Measurements from ENCODE around the gene CDH12. TPM values are rescaled to one million over a fixed set of nuclear protein-coding genes. Genes with fewer than 3 reads are reported as not detected.

CDH12 gene
- total RNA-seq, 1 experiment from 2014 or later = not detected

DNA sequence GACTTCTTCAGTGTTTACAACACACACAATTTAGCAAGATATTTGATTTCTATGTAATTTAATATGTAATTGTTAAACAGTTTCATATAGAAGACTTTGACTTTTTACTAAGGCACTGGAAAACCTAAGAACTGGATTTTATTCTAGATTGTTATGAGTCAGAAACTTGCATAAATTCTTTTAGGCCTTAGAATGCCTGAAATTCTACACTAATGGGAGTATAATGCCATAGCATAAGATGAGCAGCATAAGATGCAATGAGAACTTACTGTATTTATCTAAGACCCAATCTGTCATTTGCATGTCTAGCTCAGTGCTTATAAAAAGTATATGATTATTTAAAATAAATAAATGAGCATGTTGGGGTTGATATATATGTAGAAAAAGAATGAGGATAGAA, 285.2 kb downstream of the CDH12 start:
- no peaks in the 10 kb centered on the region for H3K9me3 ChIP-seq (ENCODE audit: control insufficient read depth, low read depth, low read length)
- H3K27me3 Mint-ChIP-seq (ENCODE audit: low read depth) = no peaks in the 10 kb centered on the region

More for the DNA sequence above, 285.2 kb downstream of the CDH12 start:
- Histone ChIP-seq H3K18ac (ENCODE audit: insufficient read length, low read depth, low read length) (no peak overlapping the region), H3K27ac (ENCODE audit: insufficient read length, low read depth, low read length) (no peak overlapping the region), H3K23me2 (ENCODE audit: insufficient read length, low read depth, low read length, poor library complexity, severe bottlenecking) (no peaks in the 10 kb centered on the region), H3K27me3 (ENCODE audit: insufficient read depth, low read length) (no peaks in the 10 kb centered on the region), H3K23ac (ENCODE audit: insufficient read length, low read depth, low read length) (no peak overlapping the region), H4K91ac (ENCODE audit: insufficient read length, low read depth, low read length) (no peak overlapping the region), H2AK5ac (ENCODE audit: insufficient read length, low read length) (no peak overlapping the region), H4K20me1 (ENCODE audit: control insufficient read depth, insufficient read depth, insufficient read length) (no peaks in the 10 kb centered on the region), H2BK15ac (ENCODE audit: low read depth, low read length) (no peak overlapping the region), H3K4me2 (ENCODE audit: insufficient read depth, insufficient read length, low read length) (no peak overlapping the region), H2BK5ac (ENCODE audit: insufficient read length, low read length) (no peak overlapping the region), H3K79me1 (ENCODE audit: insufficient read depth, low read depth, low read length, poor library complexity, severe bottlenecking) (no peaks in the 10 kb centered on the region), H2BK120ac (ENCODE audit: low read depth, low read length, poor library complexity, severe bottlenecking) (no peak overlapping the region), H3K79me2 (ENCODE audit: insufficient read depth, low read length) (no peaks in the 10 kb centered on the region), H3T11ph (ENCODE audit: low read length) (no peak overlapping the region), H3K14ac (ENCODE audit: insufficient read depth, low read length) (no peak overlapping the region), H2AFZ (ENCODE audit: low read length) (no peak overlapping the region), H3K4ac (ENCODE audit: low read depth, low read length) (no peak overlapping the region), H4K5ac (ENCODE audit: insufficient read length, low read depth, low read length) (no peak overlapping the region), H4K8ac (replicated peaks; ENCODE audit: insufficient read length, low read depth, low read length) (no peak overlapping the region), H2BK12ac (ENCODE audit: insufficient read length, low read depth, low read length) (no peak overlapping the region), H2BK20ac (ENCODE audit: low read depth, low read length, poor library complexity, severe bottlenecking) (no peak overlapping the region), H3K9ac (ENCODE audit: extremely low read depth, insufficient read length, low read length) (no peak overlapping the region), H3K56ac (ENCODE audit: insufficient read length, low read depth, low read length) (no peak overlapping the region), H3K4me1 (ENCODE audit: insufficient read depth, low read length) (no peaks in the 10 kb centered on the region)
- H3K9me3 Mint-ChIP-seq = peaks cover 0 to 2% of the 10 kb centered on the region in 2 experiments; a peak in 2 of 5 replicates
- H3K36me3 Mint-ChIP-seq (ENCODE audit: insufficient read depth in 1 of 3, low read depth in 3 of 3) = no peaks in the 10 kb centered on the region; a peak in 1 of 7 replicates
- no peak for TF ChIP-seq CTCF (conservative IDR thresholded peaks at IDR 0.05)
- no peak overlapping the region for H3K27ac Mint-ChIP-seq
- DNase-seq = no peak
- H3K4me1 Mint-ChIP-seq = no peaks in the 10 kb centered on the region; a peak in 1 of 4 replicates
- H3K4me3 Mint-ChIP-seq = no peak overlapping the region
